SK-N-SH (cell line): ENCODE measurements around the gene THBS2. TPM values are rescaled to one million over a fixed set of nuclear protein-coding genes. Genes with fewer than 3 reads are reported as not detected.

Experiments used
- CTCF ChIA-PET: fragments of 300-600, 350-600 bp; formaldehyde crosslinking; extraction: SDS; loops from one replicate; lab custom pipeline; 2021; lab: Yijun Ruan, JAX
- POLR2A ChIA-PET: fragments of 350-600 bp; sonication (Branson Sonifier 250); formaldehyde crosslinking; extraction: SDS; loops from one replicate; lab custom pipeline; 2020; ENCODE audit warnings: antibody characterized with exemption, inconsistent platforms; lab: Yijun Ruan, JAX
- DNase-seq: peaks from one replicate; pipeline ENCODE4 v3.0.0; 2012
- H2AFZ ChIP-seq: fragments of 200-600 bp; sonication (generic); 2 replicates; pipeline ENCODE4 v1.8.1; 2016; ENCODE audit warnings: antibody characterized with exemption, mild to moderate bottlenecking, low read depth
- H3F3A ChIP-seq: fragments of 200-600 bp; sonication (generic); replicated peaks from 2 replicates; pipeline ENCODE3; 2016; ENCODE audit warnings: antibody characterized with exemption, mild to moderate bottlenecking; ENCODE audit not compliant: insufficient read depth
- H3K27ac ChIP-seq, 2 experiments: fragments of 200-500 bp in 1 of 2; fragments of 200-600 bp in 1 of 2; sonication (Bioruptor generic) in 1 of 2; sonication (generic), shearing (Covaris generic) in 1 of 2; 2 replicates each; pipeline versions ENCODE4 v1.5.1 to v1.6.1; 2014 to 2016; ENCODE audit warnings: low read depth in 2 of 2, inconsistent platforms in 1 of 2, low read length in 1 of 2, mild to moderate bottlenecking in 1 of 2, mixed read lengths in 1 of 2
- H3K27me3 ChIP-seq: fragments of 200-600 bp; sonication (generic), shearing (Covaris generic); 2 replicates; pipeline ENCODE4 v1.6.1; 2016; ENCODE audit warnings: mixed run types; ENCODE audit not compliant: insufficient read depth
- H3K36me3 ChIP-seq, 2 experiments: fragments of 200-500 bp in 1 of 2; fragments of 200-600 bp in 1 of 2; sonication (Bioruptor generic) in 1 of 2; sonication (generic) in 1 of 2; replicated peaks in 1 of 2; 2 replicates each; pipeline versions ENCODE3 to v1.5.1; 2014 to 2016; ENCODE audit warnings: low read length in 1 of 2, mild to moderate bottlenecking in 1 of 2; ENCODE audit not compliant: insufficient read depth in 2 of 2, control insufficient read depth in 1 of 2
- H3K4me1 ChIP-seq, 2 experiments: fragments of 200-500 bp in 1 of 2; fragments of 200-600 bp in 1 of 2; sonication (Bioruptor generic) in 1 of 2; sonication (generic), shearing (Covaris generic) in 1 of 2; 2 replicates each; pipeline versions ENCODE4 v1.5.1 to v1.6.1; 2014 to 2016; ENCODE audit warnings: low read depth in 1 of 2, low read length in 1 of 2, mixed run types in 1 of 2; ENCODE audit not compliant: insufficient read depth in 2 of 2, control insufficient read depth in 1 of 2
- H3K4me2 ChIP-seq: fragments of 200-600 bp; sonication (generic), shearing (Covaris generic); 2 replicates; pipeline ENCODE4 v1.6.1; 2017; ENCODE audit warnings: mixed run types
- H3K4me3 ChIP-seq, 2 experiments: fragments of 200-500 bp in 1 of 2; fragments of 200-600 bp in 1 of 2; sonication (Bioruptor generic) in 1 of 2; sonication (generic), shearing (Covaris generic) in 1 of 2; 2 replicates each; pipeline versions ENCODE4 v1.5.1 to v1.8.1; 2014 to 2016; ENCODE audit warnings: low read depth in 2 of 2, inconsistent platforms in 1 of 2, low read length in 1 of 2, mild to moderate bottlenecking in 1 of 2, mixed read lengths in 1 of 2, moderate library complexity in 1 of 2
- H3K79me2 ChIP-seq: fragments of 200-600 bp; sonication (generic); 2 replicates; pipeline ENCODE4 v1.8.1; 2017; ENCODE audit warnings: mild to moderate bottlenecking; ENCODE audit not compliant: insufficient read depth
- H3K9ac ChIP-seq: fragments of 200-600 bp; sonication (generic); 2 replicates; pipeline ENCODE4 v1.6.1; 2017; ENCODE audit warnings: mixed run types
- H3K9me2 ChIP-seq: fragments of 200-600 bp; sonication (generic); 2 replicates; pipeline ENCODE4 v1.6.1; 2017; ENCODE audit warnings: mixed run types
- H3K9me3 ChIP-seq: fragments of 200-600 bp; sonication (generic); 2 replicates; pipeline ENCODE4 v1.6.1; 2017; ENCODE audit warnings: mixed run types, mild to moderate bottlenecking, moderate library complexity
- H4K20me1 ChIP-seq: fragments of 200-600 bp; sonication (generic); 2 replicates; pipeline ENCODE4 v1.6.1; 2017; ENCODE audit warnings: mild to moderate bottlenecking, mixed run types; ENCODE audit not compliant: insufficient read depth
- CHD2 ChIP-seq: fragments of 150-350 bp; IDR thresholded peaks from 2 replicates; pipeline ENCODE4 v1.6.1; 2018; ENCODE audit warnings: low read length; ENCODE audit not compliant: partially characterized antibody
- ELF1 ChIP-seq: IDR thresholded peaks from 2 replicates; pipeline ENCODE4 v1.4.0; 2012
- EP300 ChIP-seq, 2 experiments: IDR thresholded peaks; 2 replicates each; pipeline versions ENCODE4 v1.4.0 to v1.6.1; 2012; ENCODE audit warnings: borderline replicate concordance in 1 of 2, low read depth in 1 of 2, low read length in 1 of 2
- EZH2phosphoT487 ChIP-seq: fragments of 200-600 bp; sonication (generic); IDR thresholded peaks from 2 replicates; pipeline ENCODE4 v1.6.1; 2017; ENCODE audit warnings: low read depth, mixed run types, mild to moderate bottlenecking, antibody characterized with exemption, moderate library complexity, borderline replicate concordance
- FOSL2 ChIP-seq: IDR thresholded peaks from 2 replicates; pipeline ENCODE4 v1.4.0; 2012; ENCODE audit warnings: low read depth, mild to moderate bottlenecking, moderate library complexity, borderline replicate concordance
- FOXJ3 ChIP-seq: sonication (generic); formaldehyde crosslinking; IDR thresholded peaks from 2 replicates; pipeline ENCODE4 v1.5.1; 2020; ENCODE audit warnings: mild to moderate bottlenecking, missing genetic modification reagents
- GABPA ChIP-seq: IDR thresholded peaks from 2 replicates; pipeline ENCODE4 v1.4.0; 2012; ENCODE audit warnings: low read depth, mild to moderate bottlenecking
- GATA2 ChIP-seq: sonication (generic); formaldehyde crosslinking; IDR thresholded peaks from 2 replicates; pipeline ENCODE4 v1.5.0; 2020; ENCODE audit warnings: mild to moderate bottlenecking, missing genetic modification reagents
- JUND ChIP-seq: IDR thresholded peaks from 2 replicates; pipeline ENCODE4 v1.4.0; 2012
- MEF2A ChIP-seq: IDR thresholded peaks from 2 replicates; pipeline ENCODE4 v1.4.0; 2012; ENCODE audit warnings: low read depth, borderline replicate concordance
- NFIC ChIP-seq: IDR thresholded peaks from 2 replicates; pipeline ENCODE4 v1.4.0; 2012; ENCODE audit warnings: borderline replicate concordance
- NRF1 ChIP-seq: IDR thresholded peaks from 2 replicates; pipeline ENCODE4 v1.6.1; 2012; ENCODE audit warnings: low read depth, mild to moderate bottlenecking, low read length
- POLR2AphosphoS5 ChIP-seq: IDR thresholded peaks from 2 replicates; pipeline ENCODE4 v1.6.1; 2012; ENCODE audit warnings: low read depth, low read length
- RAD21 ChIP-seq: IDR thresholded peaks from 2 replicates; pipeline ENCODE4 v1.6.1; 2012; ENCODE audit warnings: mild to moderate bottlenecking, low read length
- RCOR1 ChIP-seq: fragments of 150-350 bp; IDR thresholded peaks from 2 replicates; pipeline ENCODE4 v1.6.1; 2017; ENCODE audit warnings: antibody characterized with exemption, low read length
- RFX5 ChIP-seq: IDR thresholded peaks from 2 replicates; pipeline ENCODE4 v1.6.1; 2012; ENCODE audit warnings: mild to moderate bottlenecking, improper control_type of control experiment, low read length
- SIN3A ChIP-seq: IDR thresholded peaks from 2 replicates; pipeline ENCODE4 v1.6.1; 2012; ENCODE audit warnings: low read depth, mild to moderate bottlenecking, low read length, moderate library complexity, borderline replicate concordance
- SMC3 ChIP-seq: IDR thresholded peaks from 2 replicates; pipeline ENCODE4 v1.6.1; 2012; ENCODE audit warnings: low read depth, low read length, improper control_type of control experiment
- TAF1 ChIP-seq: IDR thresholded peaks from 2 replicates; pipeline ENCODE4 v1.6.1; 2012; ENCODE audit warnings: low read depth, mild to moderate bottlenecking, low read length, moderate library complexity, borderline replicate concordance
- TCF12 ChIP-seq: IDR thresholded peaks from 2 replicates; pipeline ENCODE4 v1.4.0; 2012
- TEAD4 ChIP-seq: IDR thresholded peaks from 2 replicates; pipeline ENCODE4 v1.4.0; 2012; ENCODE audit warnings: mild to moderate bottlenecking, borderline replicate concordance; ENCODE audit not compliant: insufficient read depth
- YY1 ChIP-seq: IDR thresholded peaks from 2 replicates; pipeline ENCODE4 v1.4.0; 2012; ENCODE audit warnings: low read depth, mild to moderate bottlenecking
- WGBS: methylation state at CpG from one replicate; pipeline ENCODE4 v1.1.6; 2017; ENCODE audit warnings: low lambda C conversion rate; 5-methylcytosine and 5-hydroxymethylcytosine counted together
- polyA plus RNA-seq, 3 experiments: library from polyadenylated mRNA; depleted of rRNA; stranded (reverse); fragments of >200 nt; gene quantifications; 2 replicates each; pipeline ENCODE4 v1.2.3, GENCODE V29; 2012
- TF ChIP-seq, protein P1 (sequence below): IDR thresholded peaks from 2 replicates; pipeline ENCODE4 v1.4.0; 2012; ENCODE audit warnings: low read depth, borderline replicate concordance
- TF ChIP-seq, protein P2 (sequence below): fragments of 200-600 bp; sonication (generic); IDR thresholded peaks from 2 replicates; pipeline ENCODE4 v1.6.1; 2017; ENCODE audit warnings: antibody characterized with exemption, mild to moderate bottlenecking, moderate library complexity
- TF ChIP-seq, protein P3 (sequence below): fragments of 150-350 bp; IDR thresholded peaks from 2 replicates; pipeline ENCODE4 v1.6.1; 2016; ENCODE audit warnings: mild to moderate bottlenecking, low read depth, low read length
- TF ChIP-seq, protein P4 (sequence below): IDR thresholded peaks from 2 replicates; pipeline ENCODE4; 2012
- TF ChIP-seq, protein P5 (sequence below): IDR thresholded peaks from 2 replicates; pipeline ENCODE4 v1.4.0; 2012; ENCODE audit warnings: low read depth, borderline replicate concordance

THBS2 gene
- polyA plus RNA-seq, 1 of the 3 experiments (the other 2 are of a cell fraction), result 166 TPM

DNA sequence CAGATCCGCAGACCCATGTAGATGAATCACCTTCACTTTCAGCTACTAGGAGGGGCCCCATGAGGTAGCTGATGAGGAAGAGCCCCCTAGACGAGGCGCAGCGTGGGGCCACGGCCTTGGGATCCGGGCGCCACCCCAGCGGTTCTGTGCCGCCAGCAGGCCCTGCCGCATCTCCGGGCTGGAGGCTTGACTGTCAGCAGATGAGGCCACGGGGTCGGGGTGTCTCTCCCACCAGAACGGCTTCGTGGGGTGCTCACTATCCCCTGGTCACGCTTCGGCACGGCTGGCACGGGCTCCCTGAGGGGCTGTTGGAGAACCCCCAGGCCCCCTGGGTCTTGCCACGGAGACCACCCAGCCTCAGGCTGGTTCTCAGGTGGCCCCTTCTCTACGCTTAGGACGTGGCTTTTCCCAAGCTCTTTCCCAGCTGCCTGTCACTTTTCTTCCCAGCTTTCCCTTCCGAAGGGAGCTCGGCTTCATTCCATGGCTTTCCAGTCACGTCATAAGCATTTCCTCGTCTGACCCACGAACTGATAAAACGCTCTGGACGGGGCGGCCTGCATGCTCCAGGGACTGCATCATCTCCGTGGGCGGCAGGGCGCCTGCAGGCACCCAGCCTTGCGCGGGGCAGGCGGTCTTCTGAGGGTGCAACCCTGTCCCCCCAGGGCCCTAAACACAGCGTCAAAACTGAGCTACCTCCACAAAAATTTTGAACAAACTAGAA is 85.9 kb downstream of the THBS2 start:
- no peaks in the 10 kb centered on the region for H3K79me2 ChIP-seq
- H3K9me3 ChIP-seq, result no peaks in the 10 kb centered on the region
- H3K27ac ChIP-seq, result peak overlapping the region in 1 of 2 experiments; percentile 86; a peak in 2 of 4 replicates
- H4K20me1 ChIP-seq, result no peaks in the 10 kb centered on the region
- no peaks in the 10 kb centered on the region for H3K27me3 ChIP-seq
- no peaks in the 10 kb centered on the region for H3K36me3 ChIP-seq
- peak; percentile 53 for DNase-seq
- ChIA-PET CTCF (no interaction called here), POLR2A (no interaction called here)
- 36% methylated on average over 19 of the region's 37 CpGs for WGBS
- H3K4me3 ChIP-seq, result no peak overlapping the region
- peak overlapping the region; percentile 53 for H3K9ac ChIP-seq
- peaks cover 0 to 8% of the 10 kb centered on the region in 2 experiments; a peak in 2 of 4 replicates for H3K4me1 ChIP-seq
- H3K4me2 ChIP-seq, result peak overlapping the region; percentile 22
- H3K9me2 ChIP-seq, result no peaks in the 10 kb centered on the region
- no peak overlapping the region for H2AFZ ChIP-seq
- peaks cover 7% of the 10 kb centered on the region for H3F3A ChIP-seq
- no peak for TF ChIP-seq YY1
- TF ChIP-seq, protein P1, sequence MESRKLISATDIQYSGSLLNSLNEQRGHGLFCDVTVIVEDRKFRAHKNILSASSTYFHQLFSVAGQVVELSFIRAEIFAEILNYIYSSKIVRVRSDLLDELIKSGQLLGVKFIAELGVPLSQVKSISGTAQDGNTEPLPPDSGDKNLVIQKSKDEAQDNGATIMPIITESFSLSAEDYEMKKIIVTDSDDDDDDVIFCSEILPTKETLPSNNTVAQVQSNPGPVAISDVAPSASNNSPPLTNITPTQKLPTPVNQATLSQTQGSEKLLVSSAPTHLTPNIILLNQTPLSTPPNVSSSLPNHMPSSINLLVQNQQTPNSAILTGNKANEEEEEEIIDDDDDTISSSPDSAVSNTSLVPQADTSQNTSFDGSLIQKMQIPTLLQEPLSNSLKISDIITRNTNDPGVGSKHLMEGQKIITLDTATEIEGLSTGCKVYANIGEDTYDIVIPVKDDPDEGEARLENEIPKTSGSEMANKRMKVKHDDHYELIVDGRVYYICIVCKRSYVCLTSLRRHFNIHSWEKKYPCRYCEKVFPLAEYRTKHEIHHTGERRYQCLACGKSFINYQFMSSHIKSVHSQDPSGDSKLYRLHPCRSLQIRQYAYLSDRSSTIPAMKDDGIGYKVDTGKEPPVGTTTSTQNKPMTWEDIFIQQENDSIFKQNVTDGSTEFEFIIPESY, result no peak
- peak in 1 of 2 experiments; percentile 85; a peak in 2 of 4 replicates for TF ChIP-seq EP300 (IDR thresholded peaks at IDR 0.05; ENCODE audit: borderline replicate concordance in 1 of 2, low read depth in 1 of 2, low read length in 1 of 2)
- TF ChIP-seq POLR2AphosphoS5, result no peak; the same call in 1 of the 2 replicates
- no peak for TF ChIP-seq FOXJ3
- no peak for TF ChIP-seq EZH2phosphoT487
- TF ChIP-seq RAD21, result no peak
- TF ChIP-seq, protein P2, sequence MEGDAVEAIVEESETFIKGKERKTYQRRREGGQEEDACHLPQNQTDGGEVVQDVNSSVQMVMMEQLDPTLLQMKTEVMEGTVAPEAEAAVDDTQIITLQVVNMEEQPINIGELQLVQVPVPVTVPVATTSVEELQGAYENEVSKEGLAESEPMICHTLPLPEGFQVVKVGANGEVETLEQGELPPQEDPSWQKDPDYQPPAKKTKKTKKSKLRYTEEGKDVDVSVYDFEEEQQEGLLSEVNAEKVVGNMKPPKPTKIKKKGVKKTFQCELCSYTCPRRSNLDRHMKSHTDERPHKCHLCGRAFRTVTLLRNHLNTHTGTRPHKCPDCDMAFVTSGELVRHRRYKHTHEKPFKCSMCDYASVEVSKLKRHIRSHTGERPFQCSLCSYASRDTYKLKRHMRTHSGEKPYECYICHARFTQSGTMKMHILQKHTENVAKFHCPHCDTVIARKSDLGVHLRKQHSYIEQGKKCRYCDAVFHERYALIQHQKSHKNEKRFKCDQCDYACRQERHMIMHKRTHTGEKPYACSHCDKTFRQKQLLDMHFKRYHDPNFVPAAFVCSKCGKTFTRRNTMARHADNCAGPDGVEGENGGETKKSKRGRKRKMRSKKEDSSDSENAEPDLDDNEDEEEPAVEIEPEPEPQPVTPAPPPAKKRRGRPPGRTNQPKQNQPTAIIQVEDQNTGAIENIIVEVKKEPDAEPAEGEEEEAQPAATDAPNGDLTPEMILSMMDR, result no peak
- TF ChIP-seq, protein P3, sequence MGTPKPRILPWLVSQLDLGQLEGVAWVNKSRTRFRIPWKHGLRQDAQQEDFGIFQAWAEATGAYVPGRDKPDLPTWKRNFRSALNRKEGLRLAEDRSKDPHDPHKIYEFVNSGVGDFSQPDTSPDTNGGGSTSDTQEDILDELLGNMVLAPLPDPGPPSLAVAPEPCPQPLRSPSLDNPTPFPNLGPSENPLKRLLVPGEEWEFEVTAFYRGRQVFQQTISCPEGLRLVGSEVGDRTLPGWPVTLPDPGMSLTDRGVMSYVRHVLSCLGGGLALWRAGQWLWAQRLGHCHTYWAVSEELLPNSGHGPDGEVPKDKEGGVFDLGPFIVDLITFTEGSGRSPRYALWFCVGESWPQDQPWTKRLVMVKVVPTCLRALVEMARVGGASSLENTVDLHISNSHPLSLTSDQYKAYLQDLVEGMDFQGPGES, result no peak
- peak; percentile 77; the same call in 1 of the 2 replicates for TF ChIP-seq FOSL2
- TF ChIP-seq, protein P4, sequence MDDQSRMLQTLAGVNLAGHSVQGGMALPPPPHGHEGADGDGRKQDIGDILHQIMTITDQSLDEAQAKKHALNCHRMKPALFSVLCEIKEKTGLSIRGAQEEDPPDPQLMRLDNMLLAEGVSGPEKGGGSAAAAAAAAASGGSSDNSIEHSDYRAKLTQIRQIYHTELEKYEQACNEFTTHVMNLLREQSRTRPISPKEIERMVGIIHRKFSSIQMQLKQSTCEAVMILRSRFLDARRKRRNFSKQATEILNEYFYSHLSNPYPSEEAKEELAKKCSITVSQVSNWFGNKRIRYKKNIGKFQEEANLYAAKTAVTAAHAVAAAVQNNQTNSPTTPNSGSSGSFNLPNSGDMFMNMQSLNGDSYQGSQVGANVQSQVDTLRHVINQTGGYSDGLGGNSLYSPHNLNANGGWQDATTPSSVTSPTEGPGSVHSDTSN, result peak; percentile 74
- no peak for TF ChIP-seq MEF2A
- no peak for TF ChIP-seq CHD2
- no peak for TF ChIP-seq ELF1
- peak; percentile 80 for TF ChIP-seq TCF12
- no peak for TF ChIP-seq TAF1
- TF ChIP-seq, protein P5, sequence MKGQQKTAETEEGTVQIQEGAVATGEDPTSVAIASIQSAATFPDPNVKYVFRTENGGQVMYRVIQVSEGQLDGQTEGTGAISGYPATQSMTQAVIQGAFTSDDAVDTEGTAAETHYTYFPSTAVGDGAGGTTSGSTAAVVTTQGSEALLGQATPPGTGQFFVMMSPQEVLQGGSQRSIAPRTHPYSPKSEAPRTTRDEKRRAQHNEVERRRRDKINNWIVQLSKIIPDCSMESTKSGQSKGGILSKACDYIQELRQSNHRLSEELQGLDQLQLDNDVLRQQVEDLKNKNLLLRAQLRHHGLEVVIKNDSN, result no peak
- TF ChIP-seq NFIC, result peak; percentile 56
- no peak for TF ChIP-seq SIN3A
- no peak for TF ChIP-seq RCOR1
- TF ChIP-seq JUND, result peak; percentile 76
- no peak for TF ChIP-seq RFX5
- TF ChIP-seq GATA2 (CRISPR knock-in tag), result no peak
- no peak for TF ChIP-seq SMC3
- peak; percentile 67; the same call in 1 of the 2 replicates for TF ChIP-seq TEAD4
- TF ChIP-seq NRF1, result no peak
- TF ChIP-seq GABPA, result no peak
